Neural progenitor cell (in vitro differentiated cells): ENCODE measurements around the gene RGS10. TPM values are rescaled to one million over a fixed set of nuclear protein-coding genes. Genes with fewer than 3 reads are reported as not detected.
"Not testable (repeated sequence)": the region's sequence is repeated elsewhere in the genome, so short reads cannot be mapped to it uniquely, and the experiment has no call there.

Experiments used
- DNase-seq: peaks from one replicate; pipeline ENCODE4 v3.0.0-alpha.2; 2016; ENCODE audit warnings: low spot score
- H2AFZ ChIP-seq: fragments of 200-600 bp; sonication (generic); replicated peaks from 2 replicates; pipeline ENCODE4 v1.6.1; 2016; ENCODE audit warnings: antibody characterized with exemption
- H3F3A ChIP-seq: fragments of 200-600 bp; sonication (generic); 2 replicates; pipeline ENCODE4 v1.6.1; 2016; ENCODE audit warnings: antibody characterized with exemption, low read depth
- H3K27ac ChIP-seq: fragments of 200-600 bp; sonication (generic); 2 replicates; pipeline ENCODE4 v1.5.1; 2016; ENCODE audit warnings: mild to moderate bottlenecking
- H3K27me3 ChIP-seq: fragments of 200-600 bp; sonication (generic); 2 replicates; pipeline ENCODE4 v1.6.1; 2016; ENCODE audit warnings: mild to moderate bottlenecking, moderate library complexity
- H3K36me3 ChIP-seq: fragments of 200-600 bp; sonication (generic); 2 replicates; pipeline ENCODE4 v1.5.1; 2016
- H3K4me1 ChIP-seq: fragments of 200-600 bp; sonication (generic); 2 replicates; pipeline ENCODE4 v1.6.1; 2016; ENCODE audit warnings: mixed run types
- H3K4me2 ChIP-seq: fragments of 200-600 bp; sonication (generic); 2 replicates; pipeline ENCODE4 v1.6.1; 2016
- H3K4me3 ChIP-seq: fragments of 200-600 bp; sonication (generic); 2 replicates; pipeline ENCODE4 v1.5.1; 2016
- H3K79me2 ChIP-seq: fragments of 200-600 bp; sonication (generic); 2 replicates; pipeline ENCODE4 v1.6.1; 2016; ENCODE audit warnings: low read depth
- H3K9ac ChIP-seq: fragments of 200-600 bp; sonication (generic); 2 replicates; pipeline ENCODE4 v1.6.1; 2016
- H3K9me3 ChIP-seq: fragments of 200-600 bp; sonication (generic); 2 replicates; pipeline ENCODE4 v1.5.1; 2016; ENCODE audit warnings: low read depth
- H4K20me1 ChIP-seq: fragments of 200-600 bp; sonication (generic); 2 replicates; pipeline ENCODE4 v1.6.1; 2016; ENCODE audit warnings: low read depth
- H3K27ac Mint-ChIP-seq: 3 replicates; pipeline ENCODE4 v1.8.0; 2021; ENCODE audit warnings: mixed read lengths
- H3K27me3 Mint-ChIP-seq: 2 replicates; pipeline ENCODE4 v1.8.0; 2022; ENCODE audit warnings: low read depth, mild to moderate bottlenecking, inconsistent platforms, moderate library complexity, mixed read lengths; ENCODE audit not compliant: insufficient read depth
- H3K36me3 Mint-ChIP-seq: 3 replicates; pipeline ENCODE4 v1.8.0; 2021; ENCODE audit warnings: mixed read lengths
- H3K4me1 Mint-ChIP-seq: 3 replicates; pipeline ENCODE4 v1.8.0; 2021; ENCODE audit warnings: mixed read lengths
- H3K4me3 Mint-ChIP-seq: 3 replicates; pipeline ENCODE4 v1.8.0; 2021; ENCODE audit warnings: mild to moderate bottlenecking, moderate library complexity, mixed read lengths
- H3K9me3 Mint-ChIP-seq: 3 replicates; pipeline ENCODE4 v1.8.0; 2020; ENCODE audit warnings: mixed read lengths
- EZH2 ChIP-seq: fragments of 200-600 bp; sonication (generic); IDR thresholded peaks from 2 replicates; pipeline ENCODE4 v1.6.1; 2017; ENCODE audit warnings: antibody characterized with exemption, mild to moderate bottlenecking, moderate library complexity
- EZH2phosphoT487 ChIP-seq: fragments of 200-600 bp; sonication (generic); IDR thresholded peaks from 2 replicates; pipeline ENCODE4 v1.6.1; 2017; ENCODE audit warnings: antibody characterized with exemption
- total RNA-seq: library from RNA; depleted of rRNA; stranded (reverse); fragments of >200 nt; gene quantifications from 2 replicates; pipeline ENCODE4 v1.2.3, GENCODE V29; 2015; ENCODE audit warnings: low replicate concordance
- TF ChIP-seq, protein P1 (sequence below): fragments of 200-600 bp; sonication (generic); IDR thresholded peaks from 2 replicates; pipeline ENCODE4 v1.5.1; 2017; ENCODE audit warnings: antibody characterized with exemption, mild to moderate bottlenecking

Gene RGS10
- total RNA-seq, 1 donor from 2014 or later, result 12.0 TPM

DNA sequence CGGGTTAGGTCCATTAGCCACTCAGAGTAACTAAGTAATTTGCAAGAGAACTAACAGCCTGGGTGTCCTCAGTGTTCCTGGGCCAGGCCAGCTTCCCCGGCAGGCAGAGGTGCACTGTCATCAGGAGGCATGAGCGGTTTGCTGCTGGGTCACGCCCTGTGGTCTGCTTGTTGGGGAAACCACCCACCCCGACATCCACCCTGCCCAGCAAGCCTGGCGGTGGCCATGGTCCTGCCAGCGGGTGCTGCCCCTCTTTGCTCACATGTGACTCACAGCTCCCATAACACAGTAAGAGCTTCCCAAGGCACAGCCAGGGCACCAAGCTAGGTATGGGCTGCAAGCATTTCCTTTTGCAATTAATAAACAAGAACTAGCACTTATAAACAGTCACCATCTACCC is 75.9 kb downstream of the RGS10 start:
- H3K4me2 ChIP-seq, result no peak overlapping the region
- Mint-ChIP-seq H3K9me3 (peaks cover 8% of the 10 kb centered on the region), H3K4me1 (no peaks in the 10 kb centered on the region), H3K36me3 (no peaks in the 10 kb centered on the region), H3K27me3 (no peaks in the 10 kb centered on the region), H3K27ac (peak overlapping the region; percentile 77), H3K4me3 (no peak overlapping the region)
- H2AFZ ChIP-seq, result no peak overlapping the region
- TF ChIP-seq EZH2phosphoT487 (no peak), EZH2 (no peak)
- TF ChIP-seq, protein P1, sequence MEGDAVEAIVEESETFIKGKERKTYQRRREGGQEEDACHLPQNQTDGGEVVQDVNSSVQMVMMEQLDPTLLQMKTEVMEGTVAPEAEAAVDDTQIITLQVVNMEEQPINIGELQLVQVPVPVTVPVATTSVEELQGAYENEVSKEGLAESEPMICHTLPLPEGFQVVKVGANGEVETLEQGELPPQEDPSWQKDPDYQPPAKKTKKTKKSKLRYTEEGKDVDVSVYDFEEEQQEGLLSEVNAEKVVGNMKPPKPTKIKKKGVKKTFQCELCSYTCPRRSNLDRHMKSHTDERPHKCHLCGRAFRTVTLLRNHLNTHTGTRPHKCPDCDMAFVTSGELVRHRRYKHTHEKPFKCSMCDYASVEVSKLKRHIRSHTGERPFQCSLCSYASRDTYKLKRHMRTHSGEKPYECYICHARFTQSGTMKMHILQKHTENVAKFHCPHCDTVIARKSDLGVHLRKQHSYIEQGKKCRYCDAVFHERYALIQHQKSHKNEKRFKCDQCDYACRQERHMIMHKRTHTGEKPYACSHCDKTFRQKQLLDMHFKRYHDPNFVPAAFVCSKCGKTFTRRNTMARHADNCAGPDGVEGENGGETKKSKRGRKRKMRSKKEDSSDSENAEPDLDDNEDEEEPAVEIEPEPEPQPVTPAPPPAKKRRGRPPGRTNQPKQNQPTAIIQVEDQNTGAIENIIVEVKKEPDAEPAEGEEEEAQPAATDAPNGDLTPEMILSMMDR, result no peak
- no peaks in the 10 kb centered on the region for H3K79me2 ChIP-seq
- no peak overlapping the region for H3K9ac ChIP-seq
- peaks cover 20% of the 10 kb centered on the region for H3K27me3 ChIP-seq
- H3K4me3 ChIP-seq, result no peak overlapping the region
- DNase-seq, result no peak
- no peaks in the 10 kb centered on the region for H4K20me1 ChIP-seq
- no peaks in the 10 kb centered on the region for H3K9me3 ChIP-seq
- H3K27ac ChIP-seq, result no peak overlapping the region
- H3K36me3 ChIP-seq, result no peaks in the 10 kb centered on the region
- H3K4me1 ChIP-seq, result no peaks in the 10 kb centered on the region
- no peaks in the 10 kb centered on the region for H3F3A ChIP-seq

DNA sequence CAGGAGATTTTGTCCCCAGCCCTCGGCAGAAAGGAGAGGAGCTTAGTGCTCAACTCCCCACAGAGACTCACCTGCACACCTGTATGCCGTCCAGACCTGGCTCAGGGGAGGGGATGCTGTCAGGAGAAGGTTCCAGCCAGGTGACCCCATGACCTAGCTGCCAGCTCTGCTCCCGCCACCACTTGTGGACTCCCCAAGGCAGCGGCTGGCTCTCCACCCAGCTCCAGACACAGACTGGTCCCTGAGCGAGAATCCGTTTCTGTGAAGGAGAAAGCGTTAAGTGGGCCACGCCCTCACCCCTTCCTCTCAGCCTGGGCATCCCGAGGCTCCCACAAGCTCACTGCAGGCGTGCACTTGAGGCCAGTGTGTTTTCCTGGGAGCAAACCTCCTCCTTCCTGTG is 76.4 kb downstream of the RGS10 start:
- H3K36me3 ChIP-seq, result no peaks in the 10 kb centered on the region

DNA sequence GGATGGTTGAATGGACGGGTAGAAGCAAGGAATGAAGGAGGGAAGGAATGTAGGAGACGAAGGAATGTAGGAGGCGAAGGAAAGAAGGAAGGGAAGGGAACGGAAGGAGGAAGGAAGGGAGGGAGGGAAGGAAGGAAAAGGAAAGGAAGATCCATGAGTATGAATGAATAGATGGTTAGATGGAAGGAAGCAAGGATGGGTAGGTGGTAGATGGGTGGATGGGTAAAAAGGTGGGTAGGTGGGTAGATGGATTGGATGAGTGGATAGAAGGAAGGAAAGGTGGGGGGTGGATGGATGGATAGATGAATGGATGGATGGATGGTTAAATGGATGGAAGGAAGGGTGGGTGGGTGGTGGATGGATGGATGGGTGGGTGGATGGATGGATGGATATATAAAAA is 77.4 kb downstream of the RGS10 start:
- Histone ChIP-seq H3K4me3 (no peak overlapping the region), H3K27me3 (peaks cover 4% of the 10 kb centered on the region), H4K20me1 (no peaks in the 10 kb centered on the region), H2AFZ (no peak overlapping the region), H3K9me3 (no peaks in the 10 kb centered on the region), H3F3A (no peaks in the 10 kb centered on the region), H3K79me2 (no peaks in the 10 kb centered on the region), H3K36me3 (no peaks in the 10 kb centered on the region), H3K9ac (no peak overlapping the region), H3K27ac (no peak overlapping the region), H3K4me2 (no peak overlapping the region), H3K4me1 (no peaks in the 10 kb centered on the region)
- H3K9me3 Mint-ChIP-seq, result peaks cover 8% of the 10 kb centered on the region
- H3K27me3 Mint-ChIP-seq, result no peaks in the 10 kb centered on the region
- TF ChIP-seq EZH2, result no peak
- TF ChIP-seq EZH2phosphoT487, result no peak
- TF ChIP-seq, protein P1, result no peak
- H3K4me1 Mint-ChIP-seq, result no peaks in the 10 kb centered on the region
- no peak for DNase-seq
- H3K36me3 Mint-ChIP-seq, result no peaks in the 10 kb centered on the region
- H3K4me3 Mint-ChIP-seq, result no peak overlapping the region
- no peak overlapping the region for H3K27ac Mint-ChIP-seq

More for the DNA sequence above, 76.4 kb downstream of the RGS10 start:
- H3K27ac ChIP-seq, result no peak overlapping the region
- no peak overlapping the region for H3K4me3 ChIP-seq
- H3K4me2 ChIP-seq, result no peak overlapping the region
- H3K4me1 ChIP-seq, result no peaks in the 10 kb centered on the region
- DNase-seq, result no peak
- H3K9me3 ChIP-seq, result no peaks in the 10 kb centered on the region
- Mint-ChIP-seq H3K36me3 (no peaks in the 10 kb centered on the region), H3K4me1 (no peaks in the 10 kb centered on the region), H3K27me3 (no peaks in the 10 kb centered on the region), H3K27ac (no peak overlapping the region), H3K4me3 (no peak overlapping the region), H3K9me3 (peaks cover 8% of the 10 kb centered on the region)
- no peaks in the 10 kb centered on the region for H4K20me1 ChIP-seq
- H3K79me2 ChIP-seq, result no peaks in the 10 kb centered on the region
- H2AFZ ChIP-seq, result no peak overlapping the region
- TF ChIP-seq, protein P1, result no peak
- TF ChIP-seq EZH2, result no peak
- no peak for TF ChIP-seq EZH2phosphoT487
- H3K27me3 ChIP-seq, result peaks cover 14% of the 10 kb centered on the region
- no peaks in the 10 kb centered on the region for H3F3A ChIP-seq
- H3K9ac ChIP-seq, result no peak overlapping the region

DNA sequence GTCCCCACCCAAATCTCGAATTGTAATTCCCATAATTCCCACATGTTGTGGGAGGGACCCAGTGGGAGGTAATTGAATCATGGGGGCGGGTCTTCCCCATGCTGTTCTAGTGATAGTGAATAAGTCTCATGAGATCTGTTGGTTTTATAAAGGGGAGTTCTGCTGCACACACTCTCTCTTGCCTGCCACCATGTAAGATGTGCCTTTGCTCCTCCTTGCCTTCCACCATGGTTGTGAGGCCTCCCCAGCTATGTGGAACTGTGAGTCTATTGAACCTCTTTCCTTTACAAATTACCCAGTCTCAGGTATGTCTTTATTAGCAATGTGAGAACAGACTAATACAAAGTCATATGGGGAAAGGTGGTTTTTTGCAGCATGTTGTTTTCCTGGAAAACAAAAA is 79.3 kb downstream of the RGS10 start:
- H3K27me3 ChIP-seq, H3K36me3 ChIP-seq, H4K20me1 ChIP-seq, H3K4me1 ChIP-seq, H2AFZ ChIP-seq, H3K9ac ChIP-seq, H3K4me1 Mint-ChIP-seq, H3K9me3 Mint-ChIP-seq, H3K27me3 Mint-ChIP-seq, H3K27ac ChIP-seq, DNase-seq, H3K9me3 ChIP-seq, H3F3A ChIP-seq, H3K79me2 ChIP-seq, H3K4me3 ChIP-seq, H3K4me3 Mint-ChIP-seq, H3K27ac Mint-ChIP-seq, H3K4me2 ChIP-seq, H3K36me3 Mint-ChIP-seq: not testable (repeated sequence)
